Lung (tissue), 12 donors: Measurements from ENCODE around the gene STX8. TPM values are rescaled to one million over a fixed set of nuclear protein-coding genes. Genes with fewer than 3 reads are reported as not detected.

Experiments used
- ATAC-seq: fragments of 200-7000 bp; cut with Tn5 transposase; one replicate; pipeline ENCODE4 v1.9.1; 2020; ENCODE audit warnings: moderate number of reproducible peaks; ENCODE audit not compliant: insufficient read depth, low FRiP score
- DNase-seq, 3 donors: peaks; one replicate each; pipeline ENCODE4 v3.0.0-alpha.2; 2013 to 2017
- H3K27ac ChIP-seq, 2 donors: one replicate each; pipeline ENCODE4 v1.5.1; 2013; ENCODE audit warnings: mild to moderate bottlenecking in 2 of 2, moderate library complexity in 2 of 2, control low read depth in 1 of 2, inconsistent platforms in 1 of 2, low read depth in 1 of 2, low read length in 1 of 2
- H3K27me3 ChIP-seq, 3 donors: one replicate each; pipeline ENCODE4 v1.5.1; 2013; ENCODE audit warnings: low read length in 2 of 3; ENCODE audit not compliant: control insufficient read depth in 3 of 3, insufficient read depth in 3 of 3
- H3K36me3 ChIP-seq, 4 donors: one replicate each; pipeline ENCODE4 v1.5.1; 2013; ENCODE audit warnings: low read length in 4 of 4, mild to moderate bottlenecking in 1 of 4, moderate library complexity in 1 of 4; ENCODE audit not compliant: control insufficient read depth in 4 of 4, insufficient read depth in 4 of 4
- H3K4me1 ChIP-seq, 5 donors: one replicate each; pipeline ENCODE4 v1.5.1; 2013; ENCODE audit warnings: low read length in 5 of 5, mild to moderate bottlenecking in 2 of 5, moderate library complexity in 1 of 5; ENCODE audit not compliant: control insufficient read depth in 5 of 5, insufficient read depth in 5 of 5
- H3K4me3 ChIP-seq: one replicate; pipeline ENCODE4 v1.5.1; 2013; ENCODE audit warnings: mild to moderate bottlenecking, control low read depth, moderate library complexity
- H3K9ac ChIP-seq, 2 donors: one replicate each; pipeline ENCODE4 v1.5.1; 2013; ENCODE audit warnings: low read length in 2 of 2, control low read depth in 1 of 2; ENCODE audit not compliant: insufficient read depth in 1 of 2
- H3K9me3 ChIP-seq, 4 donors: one replicate each; pipeline ENCODE4 v1.5.1; 2013; ENCODE audit warnings: low read length in 3 of 4, mild to moderate bottlenecking in 1 of 4, moderate library complexity in 1 of 4; ENCODE audit not compliant: control insufficient read depth in 4 of 4, insufficient read depth in 3 of 4
- WGBS, 2 donors: extraction: QIAGEN DNeasy Blood & Tissue Kit; methylation state at CpG; one replicate each; pipeline ENCODE4 v1.1.7; 2013; 5-methylcytosine and 5-hydroxymethylcytosine counted together
- polyA plus RNA-seq, 2 donors: library from polyadenylated mRNA; stranded (reverse); fragments of 200-250 nt; gene quantifications; one replicate each; pipeline ENCODE4 v1.2.1, GENCODE V29; 2013
- total RNA-seq, 2 donors: library from RNA; depleted of rRNA in 1 of 2; stranded (reverse); fragments of >200 nt in 1 of 2; gene quantifications; one replicate each; pipeline ENCODE4 v1.2.1, GENCODE V29; 2014 to 2021
- TF ChIP-seq, protein P1 (sequence below): IDR thresholded peaks from 2 replicates; pipeline ENCODE4 v1.5.1; 2012; ENCODE audit warnings: mild to moderate bottlenecking; ENCODE audit errors: control extremely low read depth, extremely low read depth
- donor health status: control.
- donor health status: control.
- donor health status: Bipolar disorder and iron deficiency.
- donor health status: healthy.
- donor health status: DM: yes; HTN: yes; CAD: no.

The STX8 gene
- total and polyA plus RNA-seq, 4 donors, result 36.5 to 81.1 (median 63.2) TPM

DNA sequence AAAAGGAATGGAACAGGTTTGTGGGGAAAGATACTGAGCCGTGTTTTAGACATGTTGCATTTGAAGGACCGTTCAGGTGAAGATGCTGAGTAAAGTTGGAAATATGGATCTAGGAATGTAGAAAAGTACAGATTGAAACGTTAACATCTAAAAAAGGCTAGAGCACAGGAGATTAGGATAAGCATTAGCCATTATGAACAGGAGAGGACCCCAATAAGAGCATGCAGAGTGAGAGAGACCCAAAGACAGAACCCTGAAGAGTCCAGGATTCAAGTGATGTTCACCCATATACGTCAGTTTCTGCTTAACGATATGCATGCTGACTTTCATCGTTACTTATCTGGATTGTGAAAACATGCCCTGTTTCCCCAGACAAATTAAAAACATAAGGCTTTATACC, 140.5 kb downstream of the STX8 start:
- 94 to 96% methylated on average over 6 of the region's 6 CpGs for WGBS, 2 donors
- Histone ChIP-seq H3K4me1 (peaks cover 0 to 5% (median 0%) of the 10 kb centered on the region in 5 donors), H3K27me3 (no peaks in the 10 kb centered on the region), H3K9me3 (peaks cover 0 to 1% (median 0%) of the 10 kb centered on the region in 4 donors), H3K27ac (no peak overlapping the region), H3K36me3 (peaks cover 0 to 3% (median 0%) of the 10 kb centered on the region in 4 donors), H3K4me3 (no peak overlapping the region), H3K9ac (no peak overlapping the region)
- TF ChIP-seq, protein P1, sequence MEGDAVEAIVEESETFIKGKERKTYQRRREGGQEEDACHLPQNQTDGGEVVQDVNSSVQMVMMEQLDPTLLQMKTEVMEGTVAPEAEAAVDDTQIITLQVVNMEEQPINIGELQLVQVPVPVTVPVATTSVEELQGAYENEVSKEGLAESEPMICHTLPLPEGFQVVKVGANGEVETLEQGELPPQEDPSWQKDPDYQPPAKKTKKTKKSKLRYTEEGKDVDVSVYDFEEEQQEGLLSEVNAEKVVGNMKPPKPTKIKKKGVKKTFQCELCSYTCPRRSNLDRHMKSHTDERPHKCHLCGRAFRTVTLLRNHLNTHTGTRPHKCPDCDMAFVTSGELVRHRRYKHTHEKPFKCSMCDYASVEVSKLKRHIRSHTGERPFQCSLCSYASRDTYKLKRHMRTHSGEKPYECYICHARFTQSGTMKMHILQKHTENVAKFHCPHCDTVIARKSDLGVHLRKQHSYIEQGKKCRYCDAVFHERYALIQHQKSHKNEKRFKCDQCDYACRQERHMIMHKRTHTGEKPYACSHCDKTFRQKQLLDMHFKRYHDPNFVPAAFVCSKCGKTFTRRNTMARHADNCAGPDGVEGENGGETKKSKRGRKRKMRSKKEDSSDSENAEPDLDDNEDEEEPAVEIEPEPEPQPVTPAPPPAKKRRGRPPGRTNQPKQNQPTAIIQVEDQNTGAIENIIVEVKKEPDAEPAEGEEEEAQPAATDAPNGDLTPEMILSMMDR, result no peak
- DNase-seq (no peak), ATAC-seq (no peak)

DNA sequence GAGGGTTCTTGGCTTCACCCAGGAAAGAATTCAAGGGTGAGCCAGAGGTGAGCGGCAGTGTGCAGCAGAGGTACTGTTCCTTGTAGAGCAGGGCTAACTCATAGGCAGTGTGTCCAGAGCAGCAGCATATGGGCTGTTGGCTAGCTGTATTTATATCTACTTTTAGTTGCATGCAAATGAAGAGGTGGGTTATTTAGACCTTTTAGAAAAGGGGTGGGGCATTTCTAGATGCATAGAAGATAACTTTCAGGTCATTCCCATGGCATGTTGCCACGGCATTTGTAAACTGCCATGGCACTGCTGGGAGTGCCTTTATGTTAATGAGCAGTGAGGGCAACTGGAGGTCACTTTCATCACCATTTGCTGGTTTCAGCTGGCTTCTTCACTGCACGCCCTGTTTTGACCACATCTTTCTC, 141.0 kb downstream of the STX8 start:
- no peak overlapping the region for H3K9ac ChIP-seq
- H3K27ac ChIP-seq, result no peak overlapping the region
- DNase-seq, result peak in 1 of 3 donors; percentile 25
- H3K4me1 ChIP-seq, result peaks cover 0 to 5% (median 0%) of the 10 kb centered on the region in 5 donors
- ATAC-seq, result no peak
- TF ChIP-seq, protein P1, result no peak
- peaks cover 0 to 1% (median 0%) of the 10 kb centered on the region in 4 donors for H3K9me3 ChIP-seq
- 87 to 92% methylated on average over 3 of the region's 3 CpGs for WGBS, 2 donors
- H3K27me3 ChIP-seq, result no peaks in the 10 kb centered on the region
- H3K36me3 ChIP-seq, result peaks cover 0 to 3% (median 0%) of the 10 kb centered on the region in 4 donors
- H3K4me3 ChIP-seq, result no peak overlapping the region

DNA sequence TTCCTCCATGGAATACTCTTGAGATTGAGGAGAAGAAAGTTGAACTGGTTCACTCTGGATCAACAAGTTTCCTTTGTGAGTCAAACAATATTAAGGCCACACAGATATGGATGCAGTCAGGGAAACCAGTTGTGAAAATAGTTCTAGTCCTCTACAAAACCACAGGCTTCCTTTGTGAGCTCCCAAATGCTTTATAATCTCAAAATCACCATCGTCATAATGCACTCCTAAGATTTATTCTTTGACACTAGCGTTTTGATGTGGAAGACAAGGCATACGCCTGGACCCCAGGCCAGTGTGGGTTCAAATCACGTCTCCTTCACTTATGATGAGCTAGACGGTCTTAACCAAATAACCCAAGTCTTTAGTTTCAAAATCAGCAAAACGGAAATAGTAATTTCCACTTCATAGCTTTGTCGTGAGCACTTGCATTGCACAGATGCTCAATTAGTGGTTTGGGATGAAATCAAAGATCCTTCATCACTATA, 142.6 kb downstream of the STX8 start:
- Histone ChIP-seq H3K4me1 (peaks cover 0 to 5% (median 0%) of the 10 kb centered on the region in 5 donors), H3K27me3 (no peaks in the 10 kb centered on the region), H3K9ac (no peak overlapping the region), H3K36me3 (peaks cover 0 to 3% (median 0%) of the 10 kb centered on the region in 4 donors), H3K27ac (no peak overlapping the region), H3K4me3 (no peak overlapping the region), H3K9me3 (peaks cover 0 to 1% (median 0%) of the 10 kb centered on the region in 4 donors)
- DNase-seq, result no peak
- no peak for ATAC-seq
- 74 to 78% methylated on average over 7 of the region's 7 CpGs for WGBS, 2 donors
- TF ChIP-seq, protein P1, result no peak
